ENCODE results near the gene NR1H2.

NR1H2 gene

DNA sequence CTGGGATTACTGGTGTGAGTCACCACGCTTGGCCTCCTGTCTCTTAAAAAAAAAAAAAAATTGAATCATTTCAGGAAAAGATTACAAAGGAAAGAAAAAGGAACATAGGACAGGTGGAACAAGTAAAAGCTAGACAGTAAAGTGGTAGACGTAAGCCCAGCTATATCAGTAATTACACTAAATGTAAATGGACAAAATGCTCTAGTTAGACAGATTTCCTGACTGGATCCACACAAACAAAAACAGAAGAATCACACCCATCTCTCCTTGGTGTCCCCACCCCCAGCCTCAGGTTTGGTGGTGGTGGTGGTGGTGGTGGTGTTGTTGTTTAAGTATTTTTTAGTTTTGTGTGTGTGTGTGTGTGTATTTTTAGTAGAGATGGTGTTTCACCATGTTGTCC, 36.2 kb downstream of the NR1H2 start:
- peaks cover 13% of the 10 kb centered on the region for H3K36me3 ChIP-seq (ENCODE audit: control insufficient read depth, insufficient read depth, low read length)
- TF ChIP-seq, protein P1, sequence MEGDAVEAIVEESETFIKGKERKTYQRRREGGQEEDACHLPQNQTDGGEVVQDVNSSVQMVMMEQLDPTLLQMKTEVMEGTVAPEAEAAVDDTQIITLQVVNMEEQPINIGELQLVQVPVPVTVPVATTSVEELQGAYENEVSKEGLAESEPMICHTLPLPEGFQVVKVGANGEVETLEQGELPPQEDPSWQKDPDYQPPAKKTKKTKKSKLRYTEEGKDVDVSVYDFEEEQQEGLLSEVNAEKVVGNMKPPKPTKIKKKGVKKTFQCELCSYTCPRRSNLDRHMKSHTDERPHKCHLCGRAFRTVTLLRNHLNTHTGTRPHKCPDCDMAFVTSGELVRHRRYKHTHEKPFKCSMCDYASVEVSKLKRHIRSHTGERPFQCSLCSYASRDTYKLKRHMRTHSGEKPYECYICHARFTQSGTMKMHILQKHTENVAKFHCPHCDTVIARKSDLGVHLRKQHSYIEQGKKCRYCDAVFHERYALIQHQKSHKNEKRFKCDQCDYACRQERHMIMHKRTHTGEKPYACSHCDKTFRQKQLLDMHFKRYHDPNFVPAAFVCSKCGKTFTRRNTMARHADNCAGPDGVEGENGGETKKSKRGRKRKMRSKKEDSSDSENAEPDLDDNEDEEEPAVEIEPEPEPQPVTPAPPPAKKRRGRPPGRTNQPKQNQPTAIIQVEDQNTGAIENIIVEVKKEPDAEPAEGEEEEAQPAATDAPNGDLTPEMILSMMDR (IDR thresholded peaks at IDR 0.05; ENCODE audit: insufficient read depth, low read length, poor library complexity, severe bottlenecking) = no peak
- H3K27me3 ChIP-seq (replicated peaks; ENCODE audit: control insufficient read depth, insufficient read depth, low read length) = no peaks in the 10 kb centered on the region
- no peak for DNase-seq (ENCODE audit: extremely low read depth, insufficient read length)
- no peak overlapping the region for H3K4me3 ChIP-seq (replicated peaks; ENCODE audit: low read depth, low read length)

DNA sequence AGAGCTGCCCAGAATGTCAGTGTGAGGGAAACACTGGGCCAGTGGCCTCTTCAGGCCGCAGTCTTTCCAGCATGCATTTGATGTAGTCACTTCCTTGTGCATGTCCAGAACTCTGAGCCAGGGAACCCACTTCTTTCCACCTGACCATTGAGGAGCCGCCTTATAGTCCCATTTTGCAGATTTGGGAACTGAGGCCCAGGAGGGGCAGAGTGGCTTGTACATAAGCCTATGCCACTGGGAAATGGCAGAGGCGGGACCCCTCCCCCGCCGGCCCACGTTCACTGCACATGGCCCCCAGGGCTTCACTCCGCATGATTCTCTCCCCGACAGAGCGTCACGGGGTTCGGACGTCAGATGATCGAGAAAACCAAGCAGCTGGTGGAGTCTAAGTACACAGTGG, 36.8 kb downstream of the NR1H2 start:
- DNase-seq (ENCODE audit: extremely low read depth, insufficient read length) = no peak
- H3K4me3 ChIP-seq (replicated peaks; ENCODE audit: low read depth, low read length) = no peak overlapping the region
- H3K36me3 ChIP-seq (ENCODE audit: control insufficient read depth, insufficient read depth, low read length) = peaks cover 13% of the 10 kb centered on the region
- H3K27me3 ChIP-seq (replicated peaks; ENCODE audit: control insufficient read depth, insufficient read depth, low read length) = no peaks in the 10 kb centered on the region
- TF ChIP-seq, protein P1 (IDR thresholded peaks at IDR 0.05; ENCODE audit: insufficient read depth, low read length, poor library complexity, severe bottlenecking) = no peak

DNA sequence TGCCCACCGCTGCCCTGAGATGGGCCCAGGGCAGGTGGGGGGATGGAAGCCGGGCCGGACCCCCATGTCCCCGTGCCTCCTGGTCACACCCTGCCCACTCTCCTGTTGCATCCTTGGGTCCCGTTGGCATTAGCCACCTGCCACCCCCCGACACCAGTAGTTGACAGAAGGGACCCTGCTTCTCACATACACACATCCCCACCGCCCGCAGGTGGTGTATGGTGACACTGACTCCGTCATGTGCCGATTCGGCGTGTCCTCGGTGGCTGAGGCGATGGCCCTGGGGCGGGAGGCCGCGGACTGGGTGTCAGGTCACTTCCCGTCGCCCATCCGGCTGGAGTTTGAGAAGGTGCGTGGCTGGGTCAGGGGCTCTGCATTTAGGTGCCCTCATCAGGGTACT, 37.3 kb downstream of the NR1H2 start:
- TF ChIP-seq, protein P1 (IDR thresholded peaks at IDR 0.05; ENCODE audit: insufficient read depth, low read length, poor library complexity, severe bottlenecking) = no peak
- Histone ChIP-seq H3K36me3 (ENCODE audit: control insufficient read depth, insufficient read depth, low read length) (peaks cover 13% of the 10 kb centered on the region), H3K27me3 (replicated peaks; ENCODE audit: control insufficient read depth, insufficient read depth, low read length) (no peaks in the 10 kb centered on the region), H3K4me3 (replicated peaks; ENCODE audit: low read depth, low read length) (no peak overlapping the region)
- no peak for DNase-seq (ENCODE audit: extremely low read depth, insufficient read length)

DNA sequence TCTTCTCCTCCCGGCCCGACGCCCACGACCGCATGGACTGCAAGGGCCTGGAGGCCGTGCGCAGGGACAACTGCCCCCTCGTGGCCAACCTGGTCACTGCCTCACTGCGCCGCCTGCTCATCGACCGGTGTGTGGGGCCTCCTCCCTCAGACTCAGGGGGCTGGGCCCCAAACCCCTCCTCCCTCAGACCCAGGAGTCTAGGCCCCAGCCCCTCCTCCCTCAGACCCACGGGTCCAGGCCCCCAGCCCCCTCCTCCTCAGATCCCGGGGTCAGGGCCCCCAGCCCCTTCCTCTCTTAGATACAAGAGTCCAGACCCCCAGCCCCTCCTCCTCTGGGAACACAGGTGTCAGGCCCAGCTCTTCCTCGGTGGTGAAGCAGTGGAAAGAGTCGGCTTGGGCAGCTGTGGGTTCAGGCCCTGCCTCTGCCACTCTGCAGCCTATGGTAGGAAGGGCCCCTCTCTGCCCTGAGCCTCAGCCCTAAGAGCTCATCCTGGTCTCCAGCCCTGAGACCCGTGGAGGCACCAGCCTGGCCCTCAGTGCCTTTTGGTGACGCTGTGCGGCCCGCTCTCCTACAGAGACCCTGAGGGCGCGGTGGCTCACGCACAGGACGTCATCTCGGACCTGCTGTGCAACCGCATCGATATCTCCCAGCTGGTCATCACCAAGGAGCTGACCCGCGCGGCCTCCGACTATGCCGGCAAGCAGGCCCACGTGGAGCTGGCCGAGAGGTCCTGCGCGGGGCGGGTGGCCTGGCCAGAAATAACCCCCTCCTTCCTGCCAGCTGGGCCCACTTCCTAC, 38.8 kb downstream of the NR1H2 start:
- H3K4me3 ChIP-seq (replicated peaks; ENCODE audit: low read depth, low read length) = peak overlapping the region; percentile 45
- peak; percentile 91 for DNase-seq (ENCODE audit: extremely low read depth, insufficient read length)
- H3K36me3 ChIP-seq (ENCODE audit: control insufficient read depth, insufficient read depth, low read length) = peaks cover 3% of the 10 kb centered on the region; the same call in 1 of the 2 replicates
- no peaks in the 10 kb centered on the region for H3K27me3 ChIP-seq (replicated peaks; ENCODE audit: control insufficient read depth, insufficient read depth, low read length)
- TF ChIP-seq, protein P1 (IDR thresholded peaks at IDR 0.05; ENCODE audit: insufficient read depth, low read length, poor library complexity, severe bottlenecking) = peak; percentile 97

DNA sequence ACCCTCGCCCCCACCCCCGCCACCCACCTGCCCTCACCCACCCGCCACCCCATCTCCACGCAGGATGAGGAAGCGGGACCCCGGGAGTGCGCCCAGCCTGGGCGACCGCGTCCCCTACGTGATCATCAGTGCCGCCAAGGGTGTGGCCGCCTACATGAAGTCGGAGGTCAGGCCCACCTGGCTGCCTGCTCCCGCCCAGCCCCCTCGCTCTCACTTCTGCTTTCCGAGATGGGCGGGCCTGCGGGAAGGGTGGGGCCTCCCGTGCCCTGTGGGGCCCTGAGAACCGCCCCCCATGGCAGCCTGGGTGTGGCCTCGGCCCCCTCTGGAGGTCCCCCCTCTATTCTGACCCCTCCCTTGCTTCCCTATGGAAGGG, 39.4 kb downstream of the NR1H2 start:
- TF ChIP-seq, protein P1 (IDR thresholded peaks at IDR 0.05; ENCODE audit: insufficient read depth, low read length, poor library complexity, severe bottlenecking) = no peak
- H3K4me3 ChIP-seq (replicated peaks; ENCODE audit: low read depth, low read length) = peak overlapping the region; percentile 45

More for the DNA sequence above, 39.4 kb downstream of the NR1H2 start:
- peaks cover 1% of the 10 kb centered on the region; the same call in 1 of the 2 replicates for H3K36me3 ChIP-seq (ENCODE audit: control insufficient read depth, insufficient read depth, low read length)
- DNase-seq (ENCODE audit: extremely low read depth, insufficient read length) = peak; percentile 92
- no peaks in the 10 kb centered on the region for H3K27me3 ChIP-seq (replicated peaks; ENCODE audit: control insufficient read depth, insufficient read depth, low read length)

Measured in GM06990 (cell line).